Stimulated activated CD4-positive, alpha-beta T cell treated with anti-CD3 and anti-CD28 coated beads, TNF-alpha, amount 100 ng/mL, for 48 hours (primary cell): ENCODE results near the gene MEG3.

Source experiments
- DNase-seq, 3 donors: peaks; one replicate each; pipeline ENCODE4 v3.0.0-alpha.2; 2020; ENCODE audit warnings: low read depth in 3 of 3

The MEG3 gene

DNA sequence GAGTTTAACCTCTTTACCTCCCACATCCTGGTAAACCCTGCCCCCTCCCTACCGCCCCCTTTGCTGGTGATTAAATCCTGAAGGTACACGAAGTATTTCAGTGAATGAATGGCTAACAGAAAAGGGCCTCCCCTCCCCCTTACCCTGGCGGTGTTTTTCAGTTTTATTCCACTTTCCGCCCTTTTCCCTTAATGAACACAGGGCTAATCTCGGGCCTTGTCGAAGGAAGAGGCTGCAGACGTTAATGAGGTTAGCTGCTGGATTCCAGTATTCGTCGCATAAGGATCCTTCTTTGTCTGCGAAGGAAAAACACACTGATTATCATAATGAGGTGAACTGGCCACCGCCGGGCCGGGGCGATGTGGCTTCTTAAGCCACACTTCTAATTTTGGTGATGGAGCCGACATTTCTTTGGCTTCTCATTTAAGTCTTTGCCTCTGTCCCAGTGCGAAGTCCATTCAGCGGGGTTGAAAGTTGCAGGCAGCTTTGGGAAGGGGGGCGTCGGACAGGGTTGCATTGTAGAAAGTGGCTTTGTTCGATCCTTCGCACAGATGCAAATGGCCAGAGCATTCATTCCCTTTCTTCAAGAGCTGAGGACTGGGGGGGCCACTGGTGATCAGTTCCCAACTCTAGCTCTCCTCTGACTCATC lies 6.5 kb downstream of the MEG3 start:
- no peak for DNase-seq

DNA sequence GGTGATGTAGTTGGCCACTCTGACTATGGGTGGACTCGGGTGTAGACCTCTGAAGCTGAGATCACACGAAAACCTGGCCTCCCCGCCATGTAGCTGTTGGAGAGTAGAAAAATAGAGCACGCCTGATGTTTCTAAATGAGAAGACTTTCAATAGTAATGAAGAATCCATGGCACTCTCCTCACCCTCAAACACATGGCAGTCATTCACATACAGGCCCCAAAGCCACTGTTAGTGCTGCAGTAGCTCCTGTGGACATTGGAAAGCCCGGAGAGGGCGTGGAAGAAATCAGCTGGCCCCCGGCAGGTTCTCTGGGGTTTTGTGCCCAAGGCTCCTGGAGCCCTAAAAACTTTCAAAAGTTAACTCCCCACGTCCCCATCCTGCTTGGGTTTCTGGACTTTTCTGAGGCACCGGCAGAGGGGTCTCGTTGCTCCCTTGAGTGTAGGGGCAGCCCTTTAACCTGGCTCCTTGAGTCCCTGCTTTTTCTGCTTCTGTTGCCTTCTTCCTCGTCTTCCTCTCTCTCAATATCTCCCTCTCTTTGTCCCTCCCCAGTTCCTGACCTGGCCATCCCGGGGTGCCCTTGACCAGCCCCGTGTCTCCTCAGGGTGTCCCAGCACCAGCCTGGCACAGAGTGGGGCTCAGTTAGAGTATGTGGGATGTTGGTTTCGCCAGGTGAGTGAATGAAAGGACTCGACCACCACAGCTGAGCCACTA lies 8.3 kb downstream of the MEG3 start:
- DNase-seq, result no peak

DNA sequence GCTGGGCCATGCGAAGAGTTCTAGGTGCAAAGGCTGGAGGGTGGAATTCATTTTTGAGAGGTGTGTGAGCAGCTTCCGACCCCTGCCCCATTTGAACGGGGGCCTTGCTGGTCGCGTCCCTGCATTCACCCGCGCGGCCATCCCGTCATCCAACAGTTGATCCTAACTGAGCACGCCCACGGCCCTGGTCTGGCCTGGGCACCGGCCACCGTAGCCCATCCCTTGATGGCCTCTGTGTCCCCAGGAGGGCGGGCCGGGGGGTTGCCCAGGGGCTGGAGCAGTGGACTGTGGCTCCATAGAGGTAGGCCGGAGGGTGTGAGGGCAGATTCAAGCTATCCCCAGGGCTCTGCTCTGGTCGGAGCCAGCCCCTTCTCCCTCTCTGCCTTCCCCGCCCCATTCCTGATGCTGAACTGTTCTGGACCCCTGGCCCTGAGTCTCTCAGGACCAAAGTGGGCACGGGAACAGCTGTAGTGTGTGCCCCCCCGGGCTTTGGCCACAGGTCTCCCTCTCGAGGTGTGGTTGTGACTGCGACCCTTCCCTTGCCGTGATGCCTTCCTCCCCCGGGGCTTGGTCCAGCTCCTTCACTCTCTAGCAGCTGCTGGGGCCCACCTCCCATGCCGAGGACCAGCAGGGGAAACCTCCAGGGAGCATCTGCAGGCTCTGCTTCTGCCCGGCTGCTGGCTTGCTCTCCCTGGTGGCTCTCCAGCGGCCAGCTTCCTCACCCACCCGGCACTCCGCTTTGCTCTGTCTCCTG lies 9.1 kb downstream of the MEG3 start:
- no peak for DNase-seq

DNA sequence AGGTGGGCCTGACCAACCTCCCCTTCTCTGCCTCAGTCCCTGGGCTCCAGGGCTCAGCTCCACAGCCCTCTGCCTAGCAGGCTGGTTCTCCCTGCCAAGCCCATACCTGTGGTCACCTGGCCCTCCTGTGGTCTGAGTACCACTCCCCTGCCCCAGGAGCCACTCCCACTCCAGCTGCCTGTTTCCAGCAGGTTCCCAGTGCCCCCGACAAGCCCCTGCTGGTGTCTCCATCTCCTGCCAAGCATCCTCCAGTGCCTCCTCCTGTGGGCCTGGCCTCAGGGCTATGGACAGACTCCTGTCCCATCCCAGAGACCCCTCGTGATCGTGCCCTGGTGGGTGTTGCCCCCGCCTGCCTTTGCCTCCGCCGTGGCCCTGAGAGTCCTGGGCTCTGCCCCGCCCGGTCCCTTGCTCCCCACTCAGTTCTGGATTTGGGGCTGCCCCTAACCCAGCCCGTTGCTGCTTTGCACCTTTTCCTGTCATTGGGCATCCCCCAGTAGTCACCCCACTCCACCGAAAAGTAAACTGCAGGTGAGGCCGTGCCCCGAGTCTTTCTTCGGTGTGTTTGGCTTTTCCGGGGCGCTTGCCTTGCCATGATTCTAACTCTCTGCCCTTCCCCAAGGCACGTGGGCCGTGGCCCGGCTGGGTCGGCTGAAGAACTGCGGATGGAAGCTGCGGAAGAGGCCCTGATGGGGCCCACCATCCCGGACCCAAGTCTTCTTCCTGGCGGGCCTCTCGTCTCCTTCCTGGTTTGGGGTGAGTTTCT lies 9.8 kb downstream of the MEG3 start:
- no peak for DNase-seq

DNA sequence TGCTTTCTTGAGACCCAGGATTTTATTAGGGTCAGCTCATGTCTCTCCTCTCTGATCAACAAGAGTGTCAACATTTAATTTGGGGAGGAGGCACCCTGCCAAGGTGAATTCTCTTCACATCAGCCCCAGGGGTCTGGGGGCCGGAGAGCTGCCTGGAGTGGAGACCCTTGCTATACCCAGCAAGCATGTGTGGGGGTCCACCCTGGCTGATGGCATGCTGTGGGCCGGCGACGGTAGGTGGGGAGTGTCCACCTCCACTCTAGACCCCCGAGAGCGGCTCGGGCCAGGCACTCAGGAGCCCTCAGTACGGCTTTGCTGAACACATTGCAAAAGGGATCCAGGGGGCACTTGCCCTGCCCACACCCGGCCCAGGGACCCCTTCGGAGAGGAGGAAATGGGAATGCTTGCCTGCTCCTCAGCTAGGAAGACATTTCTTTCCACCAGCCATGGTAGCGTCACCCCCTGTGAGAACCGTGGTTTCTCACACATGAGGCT lies 10.4 kb downstream of the MEG3 start:
- no peak for DNase-seq

DNA sequence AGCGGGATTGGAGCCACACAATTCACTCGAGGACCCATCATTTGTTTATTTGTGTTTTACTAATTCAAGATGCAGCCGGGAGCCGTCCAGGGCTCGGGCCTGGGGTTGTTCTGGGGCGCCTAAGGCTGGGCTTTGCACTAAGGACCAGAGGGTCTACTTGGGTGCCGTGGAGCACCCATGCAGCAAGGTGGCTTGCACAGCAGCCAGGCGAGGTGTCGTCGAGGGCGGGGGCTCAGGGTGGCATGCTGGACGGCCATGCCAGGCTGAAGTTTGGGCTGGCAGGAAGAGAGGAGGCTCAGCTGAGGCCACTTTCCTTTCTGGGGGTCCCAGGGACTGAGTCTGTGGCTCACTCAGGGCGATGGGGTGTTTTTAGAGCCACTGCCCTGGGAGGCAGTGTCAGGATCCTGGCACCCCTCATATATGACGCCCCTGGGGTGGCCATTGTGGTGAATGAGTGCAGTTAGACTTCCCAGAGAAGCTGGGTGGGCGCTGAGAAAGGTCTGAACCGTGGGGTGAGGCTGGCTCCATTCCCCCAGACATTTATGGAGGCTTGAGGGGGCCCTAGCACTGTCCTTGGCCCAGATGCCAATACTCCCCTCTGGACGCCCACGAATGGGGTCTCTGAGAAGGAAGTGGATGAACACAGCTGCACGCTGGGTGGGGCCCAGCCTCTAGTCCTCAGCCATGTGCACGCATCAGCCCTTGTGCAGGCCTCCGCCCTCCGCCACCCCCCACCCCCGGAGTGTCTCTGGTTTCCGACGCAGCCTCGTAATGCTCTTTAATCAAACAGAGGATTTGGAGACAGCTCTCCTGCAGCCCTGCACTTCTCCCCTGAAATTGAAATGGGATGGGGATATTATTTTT lies 11.3 kb downstream of the MEG3 start:
- no peak for DNase-seq

DNA sequence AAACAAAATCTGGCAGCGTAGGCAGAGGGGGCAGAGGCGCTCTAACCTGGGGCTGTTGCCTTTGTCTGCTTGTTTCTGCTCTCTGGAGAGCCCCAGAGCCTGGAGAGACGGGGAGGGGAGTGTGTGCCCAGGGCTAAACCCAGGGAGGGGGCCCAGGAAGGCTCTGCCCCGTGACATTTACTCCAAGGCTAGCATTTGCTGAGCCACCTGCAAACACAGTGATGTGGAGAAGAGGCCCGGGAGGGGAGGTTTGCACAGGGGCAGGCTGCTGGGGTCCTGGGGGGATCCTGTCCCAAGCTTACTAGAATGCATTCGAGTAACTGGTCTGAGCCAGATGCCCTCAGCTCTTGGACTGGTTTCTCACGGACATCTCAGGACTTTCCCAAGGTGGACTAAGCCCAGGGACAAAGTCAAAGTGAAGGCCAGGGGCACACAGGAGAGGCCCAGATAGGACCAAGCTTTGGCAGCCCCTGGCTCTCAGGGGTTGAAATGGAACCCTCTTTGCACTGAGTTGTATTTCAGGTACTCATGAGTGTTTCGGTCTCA lies 12.0 kb downstream of the MEG3 start:
- no peak for DNase-seq

DNA sequence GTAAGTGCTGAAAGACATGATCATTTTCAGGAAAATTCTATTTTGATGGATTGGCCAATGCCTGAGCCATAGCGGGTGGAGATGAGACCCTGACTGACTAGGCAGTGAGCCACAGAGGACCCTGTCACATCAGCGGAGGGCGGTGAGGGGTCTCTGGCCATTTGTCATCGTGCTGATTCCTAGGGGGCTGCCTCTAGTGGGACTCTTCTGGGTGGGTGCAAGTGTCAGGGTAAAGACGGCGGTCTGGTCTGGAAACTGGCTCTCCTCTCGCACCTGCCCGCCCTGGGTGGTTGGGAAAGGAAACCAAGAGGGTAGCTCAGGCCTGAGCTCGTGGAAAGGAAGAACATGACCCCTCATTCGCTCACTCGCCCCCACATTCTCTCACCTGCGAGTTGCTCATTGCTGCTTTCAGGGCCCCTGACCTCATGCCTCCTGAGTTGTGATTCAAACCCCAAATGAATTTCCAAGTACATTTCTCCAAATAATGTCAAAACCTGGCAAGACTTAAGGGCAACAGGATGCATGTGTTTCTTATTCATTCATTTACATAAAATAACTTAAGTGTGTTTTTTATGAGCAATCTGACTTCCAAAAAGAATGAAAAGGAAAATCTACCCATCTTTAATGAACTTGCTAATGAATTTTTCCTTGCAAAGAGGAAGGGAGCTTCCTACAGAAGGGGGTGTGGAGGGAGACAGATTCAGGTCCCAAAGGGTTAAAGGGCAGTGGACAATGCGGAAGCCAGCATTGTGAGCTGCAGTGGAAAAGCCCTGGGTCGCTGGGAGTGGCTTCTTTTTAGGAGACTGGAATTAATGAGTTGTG lies 12.8 kb downstream of the MEG3 start:
- DNase-seq, result no peak

DNA sequence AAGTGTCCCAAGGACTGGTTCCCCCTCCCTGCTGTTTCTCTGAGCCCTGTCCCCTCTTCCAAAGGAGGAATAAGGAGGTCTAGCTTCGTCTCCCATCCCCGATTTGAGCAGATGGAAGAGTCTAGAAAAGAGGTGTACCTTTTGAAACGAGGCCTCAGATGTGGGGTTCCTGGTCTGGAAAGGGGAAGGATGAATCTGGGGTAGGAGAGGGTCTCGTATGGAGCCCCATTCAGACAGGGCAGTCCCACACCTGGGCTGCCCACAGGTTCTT lies 13.3 kb downstream of the MEG3 start:
- no peak for DNase-seq

DNA sequence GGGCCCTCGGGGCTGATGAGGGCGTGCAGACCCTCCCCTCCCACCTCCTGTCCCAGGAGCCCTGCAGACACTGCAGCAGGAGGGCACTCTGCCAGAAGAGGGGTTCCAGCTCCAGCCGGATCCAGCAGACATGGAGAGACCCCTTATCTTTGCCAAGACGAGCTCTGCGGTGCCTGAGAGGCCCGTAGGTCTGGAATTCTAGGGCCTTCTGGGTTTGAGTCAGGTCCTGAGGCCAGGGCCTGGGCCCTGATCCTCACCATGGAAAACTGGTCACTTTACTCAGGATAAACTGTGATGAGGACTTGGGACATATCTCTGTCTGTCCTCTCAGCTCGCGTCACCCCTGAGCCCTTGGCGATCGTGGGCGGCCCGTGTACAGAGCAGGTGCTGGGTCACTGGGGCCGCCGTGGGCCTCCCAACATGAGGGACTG lies 13.8 kb downstream of the MEG3 start:
- no peak for DNase-seq

DNA sequence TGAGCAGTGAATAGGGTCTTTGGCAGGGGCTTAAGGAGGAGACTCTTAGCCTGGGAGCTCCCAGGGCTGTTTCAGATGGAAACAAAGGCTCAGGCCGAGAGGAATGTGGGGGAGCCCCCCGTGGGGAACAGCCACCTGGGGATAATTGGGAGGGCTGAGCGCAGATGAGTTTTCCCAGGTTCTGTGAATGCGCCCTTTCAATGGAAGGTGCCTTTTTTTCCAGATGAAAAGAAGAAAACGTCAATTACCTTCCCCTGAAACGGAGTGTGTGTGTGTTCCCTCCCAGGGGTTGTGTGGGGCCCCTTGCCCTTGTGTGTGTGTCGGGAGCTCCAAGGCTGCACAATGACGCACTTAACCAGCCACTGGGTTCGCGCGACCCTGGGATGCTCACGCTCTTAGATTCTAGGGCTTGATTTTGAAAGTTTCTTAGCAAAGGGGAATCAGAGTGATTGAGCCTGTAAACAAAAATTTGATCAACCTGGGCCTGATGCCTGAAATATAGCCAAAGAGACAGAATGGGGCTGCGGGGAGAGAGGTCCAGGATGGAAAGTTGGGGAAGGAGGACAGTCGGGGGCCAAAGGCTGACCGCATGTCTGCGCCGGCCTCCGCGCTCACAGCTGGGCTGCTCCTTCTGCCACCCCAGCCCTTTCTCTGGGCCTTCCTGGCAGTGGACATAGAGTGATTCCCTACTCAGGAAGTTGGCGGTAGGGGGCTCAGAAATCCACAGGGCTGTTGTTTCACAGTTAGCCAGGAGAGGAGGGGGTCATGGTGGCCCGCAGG lies 14.6 kb downstream of the MEG3 start:
- DNase-seq, result no peak

DNA sequence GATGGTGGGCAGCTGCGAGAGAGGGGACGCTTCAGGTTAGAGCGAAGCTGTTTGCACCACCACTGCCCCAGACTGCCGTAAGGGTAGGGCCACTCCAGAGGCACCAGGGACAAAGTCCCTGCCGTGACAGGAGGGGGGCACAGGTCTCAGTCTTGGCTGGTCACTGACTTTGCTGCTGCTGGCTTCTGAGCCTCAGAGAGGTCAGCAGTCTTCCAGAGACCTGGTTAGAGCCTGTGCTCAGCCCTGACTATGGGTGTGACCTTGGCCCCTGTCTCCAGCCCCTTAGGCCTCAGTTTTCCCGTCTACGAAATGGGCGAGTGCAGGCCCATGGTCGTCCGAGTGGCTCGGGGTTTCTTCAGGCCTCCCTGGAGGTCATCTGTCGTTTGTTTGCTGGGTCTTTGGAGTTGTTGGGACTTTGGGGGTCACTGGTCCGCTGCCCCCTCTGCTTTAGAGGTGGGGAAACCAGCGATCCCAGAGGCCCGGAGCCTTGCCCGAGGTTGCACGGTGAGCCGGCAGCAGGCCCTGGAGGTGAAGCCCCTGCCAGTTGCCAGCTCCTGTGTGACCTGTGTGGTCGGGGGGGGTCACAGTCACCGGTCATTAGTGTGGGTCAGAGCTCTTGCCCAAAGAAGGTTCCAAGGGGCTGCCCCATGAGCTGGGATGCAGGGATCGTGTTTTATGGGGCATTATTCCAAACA lies 15.3 kb downstream of the MEG3 start:
- DNase-seq, result no peak

DNA sequence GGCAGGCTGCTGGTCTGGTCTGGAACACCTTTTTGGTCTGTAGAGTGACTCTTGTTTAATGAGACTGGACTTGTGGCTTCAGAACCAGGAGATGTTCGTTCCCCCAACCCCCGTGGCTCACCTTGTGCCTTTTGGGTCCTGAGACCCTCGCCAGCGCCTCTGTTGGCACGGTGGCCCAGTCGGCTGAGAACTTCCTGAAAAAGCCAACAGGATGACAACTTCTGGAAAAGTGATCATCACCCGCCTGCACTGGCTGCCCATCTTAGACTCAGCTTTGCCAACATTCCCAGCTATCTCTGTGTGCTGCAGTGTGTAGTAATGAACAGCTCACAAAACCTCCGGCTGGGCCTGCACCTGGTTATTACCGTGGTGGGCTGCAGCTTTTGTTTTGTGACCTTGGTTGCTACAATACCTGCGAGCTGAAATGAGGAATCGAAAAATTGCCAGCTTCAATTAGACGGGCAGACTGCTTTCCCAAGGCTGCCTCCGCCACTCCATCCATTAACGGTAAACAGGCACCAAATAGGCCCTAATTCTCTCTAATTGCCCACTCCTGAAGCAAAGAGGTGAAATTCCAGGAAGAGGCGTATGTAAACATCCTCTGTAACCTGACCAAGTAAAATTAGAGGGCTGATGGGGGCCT lies 16.0 kb downstream of the MEG3 start:
- no peak for DNase-seq

DNA sequence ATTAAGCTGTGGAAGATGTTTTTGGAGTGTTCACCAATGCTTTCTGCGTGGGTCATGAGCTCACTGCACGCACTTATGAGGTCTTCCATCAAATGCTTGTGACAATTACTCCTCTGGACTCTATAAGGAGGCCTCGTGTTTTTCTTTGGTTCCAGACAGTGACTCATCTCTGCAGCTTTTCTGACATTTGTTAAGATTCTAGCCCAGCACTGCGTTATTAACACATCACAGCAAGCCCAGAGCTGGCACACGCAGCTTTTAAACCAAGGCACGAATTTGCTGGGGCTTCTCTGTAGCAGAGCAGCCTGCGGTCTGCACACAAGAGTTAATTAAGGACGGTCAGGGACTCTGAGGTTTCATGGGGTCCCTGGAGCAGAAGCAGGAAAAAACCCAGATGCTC lies 16.9 kb downstream of the MEG3 start:
- no peak for DNase-seq

DNA sequence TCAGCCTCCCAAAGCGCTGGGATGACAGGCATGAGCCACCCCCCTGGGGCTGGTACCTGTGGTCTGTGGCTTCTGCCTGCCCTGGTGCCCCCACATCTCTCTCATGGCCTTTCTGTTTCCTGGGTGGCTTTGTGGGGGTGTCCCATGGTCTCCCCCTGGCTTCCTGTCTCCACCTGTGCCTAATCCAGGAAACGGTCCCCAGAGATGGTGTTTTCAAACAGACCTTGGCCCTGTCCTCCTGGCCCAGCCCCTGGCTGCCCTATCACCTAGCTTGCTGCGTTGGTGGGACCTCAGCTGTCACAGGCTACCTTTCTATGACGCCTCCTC lies 18.1 kb downstream of the MEG3 start:
- DNase-seq, result no peak

DNA sequence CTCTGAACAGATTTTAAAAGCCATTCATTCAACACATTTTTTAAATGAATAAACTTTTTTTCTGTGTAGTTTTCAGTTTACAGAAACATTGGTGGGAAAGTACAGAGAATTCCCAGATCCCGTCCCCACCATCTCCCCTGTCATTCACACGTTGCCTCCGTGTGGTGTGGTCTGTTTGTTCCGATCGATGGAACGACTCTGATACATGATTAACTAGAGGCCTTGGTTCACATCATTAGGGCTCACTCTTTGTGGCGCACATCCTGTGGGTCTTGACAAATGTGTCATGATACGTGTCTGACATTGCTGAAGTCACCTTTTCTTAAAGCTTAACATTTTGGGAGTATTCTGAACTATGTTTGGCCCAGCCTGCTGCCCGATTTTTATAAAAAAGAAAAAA lies 18.5 kb downstream of the MEG3 start:
- no peak for DNase-seq

DNA sequence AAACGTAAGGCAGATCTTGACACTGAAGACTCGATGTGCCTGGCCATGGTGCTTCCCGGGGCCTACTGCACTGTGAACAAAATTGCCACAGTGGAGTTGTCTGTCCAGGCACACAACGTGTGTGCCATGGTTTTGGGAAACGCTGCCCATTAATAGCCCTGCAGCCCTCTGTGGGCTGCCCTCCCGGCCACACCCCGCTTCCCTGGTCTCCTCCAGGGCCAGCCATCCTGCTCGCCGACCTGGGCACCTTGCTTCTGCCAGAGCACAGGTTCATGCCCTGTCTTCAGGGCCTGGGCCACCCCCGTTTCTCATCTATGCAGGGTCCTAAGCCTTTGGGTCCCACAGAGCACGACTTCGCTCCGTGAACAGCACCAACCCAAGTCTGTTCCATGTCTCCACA lies 18.9 kb downstream of the MEG3 start:
- no peak for DNase-seq

DNA sequence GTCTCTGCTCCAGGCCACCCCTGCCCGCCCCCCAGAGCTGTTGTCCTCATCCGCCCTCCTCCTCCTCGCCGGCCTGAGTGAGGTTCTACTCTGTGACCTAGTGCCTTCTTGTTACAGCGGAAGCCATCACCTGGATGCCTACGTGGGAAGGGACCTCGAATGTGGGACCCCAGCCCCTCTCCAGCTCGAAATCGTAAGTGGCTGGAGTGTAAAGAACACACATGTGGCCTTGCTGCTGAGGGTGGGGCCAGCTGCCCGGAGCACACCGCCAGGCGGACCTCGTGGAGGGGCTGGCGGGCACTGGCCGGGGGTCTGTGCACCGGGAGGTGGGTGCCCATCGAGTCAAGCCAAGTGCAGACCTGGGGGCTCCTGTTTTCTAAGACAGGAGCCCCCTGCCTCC lies 19.4 kb downstream of the MEG3 start:
- DNase-seq, result no peak
